Measurements from ENCODE around the gene PHKB. TPM values are rescaled to one million over a fixed set of nuclear protein-coding genes. Genes with fewer than 3 reads are reported as not detected.

PHKB gene
- total RNA-seq, 4 donors from 2014 or later = 38.8 to 94.2 (median 55.7) TPM

GRCh38 chr16:47732122-47732521, 271.0 kb downstream of the PHKB start:
- ATAC-seq = no peak
- H3K4me1 ChIP-seq = no peaks in the 10 kb centered on the region
- H3K4me3 ChIP-seq = no peak overlapping the region
- 75 to 87% methylated on average over 3 of the region's 3 CpGs for WGBS, 2 donors (ENCODE audit: low coverage in 1 of 2)
- no peaks in the 10 kb centered on the region for H3K9me3 ChIP-seq
- TF ChIP-seq POLR2A (IDR thresholded peaks at IDR 0.05) (no peak), EP300 (IDR thresholded peaks at IDR 0.05) (no peak), POLR2AphosphoS5 (IDR thresholded peaks at IDR 0.05) (no peak), CTCF (IDR thresholded peaks at IDR 0.05) (no peak)
- no peak overlapping the region for H3K27ac ChIP-seq
- H3K27me3 ChIP-seq = peaks cover 16% of the 10 kb centered on the region
- H3K36me3 ChIP-seq = no peaks in the 10 kb centered on the region

- Histone ChIP-seq H3K4me1 (no peaks in the 10 kb centered on the region), H3K9me3 (no peaks in the 10 kb centered on the region), H3K36me3 (no peaks in the 10 kb centered on the region), H3K4me3 (no peak overlapping the region), H3K27ac (no peak overlapping the region), H3K27me3 (peaks cover 15% of the 10 kb centered on the region)
- TF ChIP-seq POLR2A (IDR thresholded peaks at IDR 0.05) (no peak), CTCF (IDR thresholded peaks at IDR 0.05) (no peak), EP300 (IDR thresholded peaks at IDR 0.05) (no peak), POLR2AphosphoS5 (IDR thresholded peaks at IDR 0.05) (no peak)
- no peak for ATAC-seq
- 27 to 30% methylated on average over 6 of the region's 6 CpGs for WGBS, 2 donors (ENCODE audit: low coverage in 1 of 2)
Measured at GRCh38 chr16:47732523-47733111, 271.5 kb downstream of the PHKB start.

GRCh38 chr16:47734081-47734857, 273.1 kb downstream of the PHKB start:
- WGBS, 2 donors (ENCODE audit: low coverage in 1 of 2) = 37 to 59% methylated on average over 4 to 6 of the region's 6 CpGs
- Histone ChIP-seq H3K36me3 (no peaks in the 10 kb centered on the region), H3K27ac (no peak overlapping the region), H3K9me3 (peaks cover 0 to 5% (median 0%) of the 10 kb centered on the region in 3 donors), H3K27me3 (peaks cover 14% of the 10 kb centered on the region), H3K4me3 (no peak overlapping the region), H3K4me1 (no peaks in the 10 kb centered on the region)
- no peak for TF ChIP-seq EP300 (IDR thresholded peaks at IDR 0.05)
- TF ChIP-seq POLR2A (IDR thresholded peaks at IDR 0.05) = no peak
- TF ChIP-seq CTCF (IDR thresholded peaks at IDR 0.05) = no peak
- no peak for TF ChIP-seq POLR2AphosphoS5 (IDR thresholded peaks at IDR 0.05)
- ATAC-seq = no peak

GRCh38 chr16:47734987-47735594, 274.0 kb downstream of the PHKB start:
- no peak for ATAC-seq
- Histone ChIP-seq H3K36me3 (no peaks in the 10 kb centered on the region), H3K9me3 (peaks cover 0 to 9% (median 0%) of the 10 kb centered on the region in 3 donors), H3K4me1 (no peaks in the 10 kb centered on the region), H3K4me3 (no peak overlapping the region), H3K27me3 (peaks cover 8% of the 10 kb centered on the region), H3K27ac (no peak overlapping the region)
- WGBS, 2 donors (ENCODE audit: low coverage in 1 of 2) = 52 to 57% methylated on average over 4 of the region's 4 CpGs
- TF ChIP-seq POLR2A (IDR thresholded peaks at IDR 0.05) (no peak), POLR2AphosphoS5 (IDR thresholded peaks at IDR 0.05) (no peak), CTCF (IDR thresholded peaks at IDR 0.05) (no peak), EP300 (IDR thresholded peaks at IDR 0.05) (no peak)

All from gastroesophageal sphincter (tissue), 4 donors.